IMR-90 (cell line): ENCODE measurements around the gene CHN1.

Experiments
- CEBPB ChIP-seq: IDR thresholded peaks from 2 replicates; pipeline ENCODE4 v1.6.1; 2012; ENCODE audit warnings: low read depth, low read length, improper control_type of control experiment
- CHD1 ChIP-seq: IDR thresholded peaks from 2 replicates; pipeline ENCODE4 v1.6.1; 2012; ENCODE audit warnings: low read depth, low read length, improper control_type of control experiment
- FOS ChIP-seq: fragments of 150-350 bp; IDR thresholded peaks from 2 replicates; pipeline ENCODE4 v1.6.1; 2016; ENCODE audit warnings: low read depth, low read length
- MAFK ChIP-seq: IDR thresholded peaks from 2 replicates; pipeline ENCODE4 v1.6.1; 2012; ENCODE audit warnings: low read depth, low read length, improper control_type of control experiment
- MAZ ChIP-seq: IDR thresholded peaks from 2 replicates; pipeline ENCODE4 v1.6.1; 2012; ENCODE audit warnings: low read depth, mild to moderate bottlenecking, low read length, improper control_type of control experiment, moderate library complexity, borderline replicate concordance
- MXI1 ChIP-seq: IDR thresholded peaks from 2 replicates; pipeline ENCODE4 v1.6.1; 2012; ENCODE audit warnings: low read depth, mild to moderate bottlenecking, low read length, moderate library complexity, borderline replicate concordance
- POLR2A ChIP-seq: IDR thresholded peaks from 2 replicates; pipeline ENCODE4 v1.6.1; 2012; ENCODE audit warnings: mild to moderate bottlenecking, low read depth, low read length
- RAD21 ChIP-seq: IDR thresholded peaks from 2 replicates; pipeline ENCODE4 v1.6.1; 2012; ENCODE audit warnings: low read length, improper control_type of control experiment
- RFX5 ChIP-seq: IDR thresholded peaks from 2 replicates; pipeline ENCODE4 v1.8.0; 2012; ENCODE audit warnings: low read depth, mild to moderate bottlenecking, low read length, moderate library complexity
- SMC3 ChIP-seq: fragments of 150-350 bp; IDR thresholded peaks from 2 replicates; pipeline ENCODE4 v1.6.1; 2016; ENCODE audit warnings: low read depth, mild to moderate bottlenecking, antibody characterized with exemption, low read length, moderate library complexity
- TF ChIP-seq, protein P1 (sequence below): conservative IDR thresholded peaks from 2 replicates; pipeline ENCODE4 v1.5.1; 2012; ENCODE audit warnings: mild to moderate bottlenecking, low read depth, low read length, improper control_type of control experiment

- TF ChIP-seq, protein P1, sequence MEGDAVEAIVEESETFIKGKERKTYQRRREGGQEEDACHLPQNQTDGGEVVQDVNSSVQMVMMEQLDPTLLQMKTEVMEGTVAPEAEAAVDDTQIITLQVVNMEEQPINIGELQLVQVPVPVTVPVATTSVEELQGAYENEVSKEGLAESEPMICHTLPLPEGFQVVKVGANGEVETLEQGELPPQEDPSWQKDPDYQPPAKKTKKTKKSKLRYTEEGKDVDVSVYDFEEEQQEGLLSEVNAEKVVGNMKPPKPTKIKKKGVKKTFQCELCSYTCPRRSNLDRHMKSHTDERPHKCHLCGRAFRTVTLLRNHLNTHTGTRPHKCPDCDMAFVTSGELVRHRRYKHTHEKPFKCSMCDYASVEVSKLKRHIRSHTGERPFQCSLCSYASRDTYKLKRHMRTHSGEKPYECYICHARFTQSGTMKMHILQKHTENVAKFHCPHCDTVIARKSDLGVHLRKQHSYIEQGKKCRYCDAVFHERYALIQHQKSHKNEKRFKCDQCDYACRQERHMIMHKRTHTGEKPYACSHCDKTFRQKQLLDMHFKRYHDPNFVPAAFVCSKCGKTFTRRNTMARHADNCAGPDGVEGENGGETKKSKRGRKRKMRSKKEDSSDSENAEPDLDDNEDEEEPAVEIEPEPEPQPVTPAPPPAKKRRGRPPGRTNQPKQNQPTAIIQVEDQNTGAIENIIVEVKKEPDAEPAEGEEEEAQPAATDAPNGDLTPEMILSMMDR: no peak
- TF ChIP-seq POLR2A: no peak
- TF ChIP-seq MAFK: no peak
- TF ChIP-seq CEBPB: no peak
- TF ChIP-seq MXI1: no peak
- TF ChIP-seq FOS: no peak
- TF ChIP-seq RFX5: no peak
- TF ChIP-seq MAZ: no peak
- no peak for TF ChIP-seq RAD21
- no peak for TF ChIP-seq CHD1
- TF ChIP-seq SMC3: no peak
Measured at GRCh38 chr2:175026385-175026784, 21.2 kb upstream of the CHN1 start.
